Measurements from ENCODE around the gene TXLNB.
"Not testable (repeated sequence)": the region's sequence is repeated elsewhere in the genome, so short reads cannot be mapped to it uniquely, and the experiment has no call there.

Gene TXLNB

DNA sequence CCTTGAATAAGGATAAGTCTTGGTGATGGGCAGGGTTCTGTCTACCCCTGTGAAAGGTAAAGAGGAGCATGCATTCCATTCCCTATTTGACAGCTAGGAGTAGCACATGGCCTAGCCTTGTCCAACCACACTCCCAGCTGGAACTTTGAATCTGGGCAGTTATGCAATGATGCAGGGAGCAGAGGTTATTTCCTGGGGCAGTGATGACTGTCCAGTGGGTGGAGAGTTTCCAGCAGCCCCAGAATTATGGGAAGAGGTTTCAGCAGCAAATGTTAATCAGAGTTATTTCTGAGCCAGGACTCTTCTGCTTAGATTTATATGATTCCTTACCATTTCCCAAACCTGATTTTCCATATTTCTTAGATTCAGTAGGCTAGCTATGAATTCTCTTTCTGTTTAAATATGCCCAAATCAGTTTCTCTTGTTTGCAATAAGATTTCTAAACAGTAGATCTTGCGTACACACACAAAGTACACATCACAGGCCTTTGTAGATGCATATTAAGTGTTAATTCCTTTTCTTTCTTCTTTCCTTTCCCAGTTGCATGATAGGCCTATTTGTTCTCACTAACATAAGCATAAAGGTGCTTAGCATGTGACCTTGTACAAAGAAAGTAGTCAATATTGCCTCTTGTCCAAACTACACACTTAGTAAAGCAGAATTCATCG lies 17.3 kb upstream of the TXLNB start:
- DNase-seq (ENCODE audit: low spot score), result no peak

DNA sequence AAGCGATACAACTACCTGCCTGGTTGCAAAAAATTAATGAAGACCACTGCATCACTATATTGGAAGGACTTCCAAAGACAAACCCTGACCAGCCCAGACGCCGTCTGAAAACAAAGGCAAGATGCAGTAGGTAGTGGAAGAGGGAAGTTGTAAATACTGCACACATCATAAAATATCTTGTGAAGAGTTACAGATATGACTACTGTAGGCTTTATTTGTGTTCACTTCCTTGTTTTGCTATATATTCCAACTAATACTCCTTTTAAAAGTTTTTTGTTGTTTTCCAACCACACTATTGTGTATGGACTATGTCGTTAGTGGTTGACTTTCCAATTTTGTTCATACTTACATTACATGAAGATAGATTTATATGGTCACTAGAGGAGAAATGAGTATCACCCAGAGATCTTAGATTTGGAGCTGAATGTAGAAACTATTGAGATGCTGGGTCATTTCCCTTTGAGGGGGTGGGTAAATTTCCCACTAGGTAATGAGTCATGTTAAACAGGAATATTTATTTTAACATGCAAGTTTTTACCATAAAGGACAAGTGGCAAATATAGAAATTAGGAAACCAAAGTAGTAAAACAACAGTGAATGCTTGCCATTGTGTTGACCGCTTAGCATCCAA lies 16.6 kb upstream of the TXLNB start:
- no peak for DNase-seq (ENCODE audit: low spot score)

DNA sequence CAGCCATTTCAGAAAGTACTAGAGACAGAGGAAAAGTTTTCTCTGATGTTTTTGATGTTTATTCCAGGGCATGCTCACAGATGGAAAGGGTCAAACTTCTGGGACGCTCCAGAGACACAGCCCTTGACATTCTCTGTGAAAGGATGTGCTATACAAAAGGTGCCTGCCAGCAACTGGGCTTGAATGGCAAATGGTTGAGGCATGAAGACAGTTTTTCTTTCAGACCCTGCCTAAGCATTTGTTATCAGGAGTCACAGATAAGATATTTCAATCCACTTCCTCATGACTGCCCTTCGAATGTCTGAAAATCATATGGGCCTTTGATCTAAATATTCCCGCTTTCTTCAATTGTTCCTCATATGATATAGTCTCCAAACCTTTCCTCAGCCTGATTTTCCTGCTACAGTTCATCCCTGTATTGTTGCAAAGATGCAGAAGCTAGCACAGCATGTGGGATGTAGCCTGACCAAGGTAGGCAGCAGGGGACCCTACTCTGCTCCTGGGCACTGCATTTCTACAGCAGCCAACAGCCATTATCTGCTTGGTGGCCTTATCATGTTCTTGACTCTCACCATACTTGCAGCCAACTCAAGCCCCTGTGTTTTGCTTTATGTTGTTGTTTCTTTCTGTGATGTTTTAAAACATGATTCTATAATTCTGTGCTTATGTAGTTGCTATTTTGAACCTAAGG lies 14.6 kb upstream of the TXLNB start:
- no peak for DNase-seq (ENCODE audit: low spot score)

DNA sequence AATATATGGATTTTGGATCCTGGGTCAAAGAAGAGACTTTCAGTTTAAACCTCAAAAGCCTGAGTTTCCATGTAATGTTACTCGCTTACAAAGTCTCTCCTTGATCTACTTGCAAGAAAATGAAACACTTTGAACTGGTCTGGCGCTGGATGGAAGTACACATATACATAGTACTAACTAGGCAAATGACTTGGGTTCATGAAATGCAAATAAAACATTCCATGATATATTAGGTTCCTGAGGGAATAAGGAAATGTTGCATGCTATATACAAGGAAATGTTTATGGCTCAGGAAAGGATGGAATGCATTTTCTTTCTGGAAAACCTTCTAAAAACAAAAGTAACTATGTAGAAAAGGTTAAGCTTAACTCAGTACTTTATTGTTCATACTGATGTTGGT lies 11.4 kb upstream of the TXLNB start:
- DNase-seq (ENCODE audit: low spot score), result no peak

DNA sequence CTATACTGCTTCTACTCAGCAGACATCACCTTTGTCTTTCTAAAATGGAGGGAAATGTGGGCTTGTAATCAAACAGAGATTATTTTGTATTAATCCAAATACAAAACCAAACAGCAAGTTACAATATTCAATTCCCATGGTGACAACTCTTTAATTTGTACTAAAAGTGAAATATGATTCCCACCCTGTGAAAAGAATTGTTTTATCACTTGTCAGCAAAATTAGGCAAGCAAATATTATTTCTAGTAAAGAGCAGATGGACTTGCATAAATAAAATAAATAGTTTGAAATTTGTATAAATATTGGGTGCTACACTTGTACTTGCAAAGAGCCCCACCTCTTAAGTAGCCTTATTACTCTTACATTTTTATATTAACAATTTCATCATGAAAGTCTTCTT lies 6.1 kb upstream of the TXLNB start:
- no peak for DNase-seq (ENCODE audit: low spot score)

DNA sequence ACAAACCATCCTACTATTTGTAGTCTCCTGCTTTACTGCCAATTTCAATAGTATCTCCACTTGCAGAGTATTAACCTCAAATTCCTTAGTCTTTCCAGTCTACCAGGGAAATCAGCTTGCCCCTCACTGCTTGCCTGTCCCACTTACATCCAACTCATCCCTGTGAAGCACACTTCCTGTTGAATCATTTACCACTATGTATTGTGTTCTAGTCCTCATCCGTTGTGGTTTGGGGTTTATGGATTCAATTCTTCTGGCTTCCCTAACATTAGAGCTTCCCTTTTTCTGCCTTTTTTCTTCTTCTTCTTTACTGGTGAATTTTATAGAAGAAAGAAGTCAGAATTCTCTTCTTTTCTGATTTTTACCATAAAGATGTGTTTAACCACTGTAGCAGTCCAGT lies 5.1 kb upstream of the TXLNB start:
- DNase-seq (ENCODE audit: low spot score), result no peak

DNA sequence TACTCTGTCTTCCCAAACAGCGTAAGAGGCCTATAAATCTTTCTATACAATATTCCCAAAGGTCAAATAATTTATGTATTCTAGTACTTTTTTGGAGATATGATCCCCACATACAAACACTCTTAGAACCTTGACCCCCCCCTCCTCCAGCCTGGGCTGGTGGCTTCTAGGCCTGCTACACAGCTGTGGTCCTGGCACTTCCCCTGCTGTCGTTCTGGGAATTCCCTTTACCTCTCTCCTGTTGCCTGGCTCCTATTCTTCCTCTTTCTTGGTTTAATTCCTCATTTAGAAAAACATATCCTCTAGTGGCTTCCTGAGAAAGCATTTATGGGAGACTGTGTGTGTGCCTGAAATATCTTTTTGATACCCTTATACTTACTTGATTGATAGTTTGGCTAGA lies 4.1 kb upstream of the TXLNB start:
- DNase-seq (ENCODE audit: low spot score), result no peak

DNA sequence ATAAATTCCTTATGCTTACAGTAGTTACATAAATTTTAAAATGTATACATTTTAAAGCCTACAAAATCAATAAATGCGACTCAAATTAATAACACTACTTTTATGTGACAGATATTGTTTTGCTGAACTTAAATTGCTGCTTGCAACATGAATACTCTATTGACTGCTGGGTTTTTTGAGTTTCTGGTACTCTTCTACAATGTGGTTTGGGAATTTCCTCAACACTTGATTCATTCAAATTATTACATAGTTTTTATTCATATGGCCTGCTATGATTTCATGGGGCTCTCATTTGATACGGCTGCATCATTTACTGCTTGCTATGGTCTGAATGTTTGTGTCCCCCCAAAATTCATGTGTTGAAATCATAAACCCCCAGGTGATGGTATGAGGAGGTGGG lies 2.3 kb upstream of the TXLNB start:
- no peak for DNase-seq (ENCODE audit: low spot score)

DNA sequence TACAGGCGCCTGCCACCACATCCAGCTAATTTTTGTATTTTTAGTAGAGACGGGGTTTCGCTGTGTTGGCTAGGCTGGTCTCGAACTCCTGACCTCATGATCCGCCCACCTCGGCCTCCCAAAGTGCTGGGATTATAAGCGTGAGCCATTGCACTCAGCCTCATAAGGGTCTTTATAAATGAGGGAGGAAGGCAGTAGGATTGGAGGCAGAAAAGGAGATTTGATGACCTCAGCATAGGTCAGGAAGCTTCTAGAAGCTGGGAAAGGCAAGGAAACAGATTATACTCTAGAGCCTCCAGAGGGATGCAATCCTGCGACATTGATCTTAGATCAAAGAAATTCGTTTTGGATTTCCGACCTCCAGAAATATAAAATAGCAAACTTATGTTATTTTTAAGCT lies 1.4 kb upstream of the TXLNB start:
- DNase-seq (ENCODE audit: low spot score), result not testable (repeated sequence)

DNA sequence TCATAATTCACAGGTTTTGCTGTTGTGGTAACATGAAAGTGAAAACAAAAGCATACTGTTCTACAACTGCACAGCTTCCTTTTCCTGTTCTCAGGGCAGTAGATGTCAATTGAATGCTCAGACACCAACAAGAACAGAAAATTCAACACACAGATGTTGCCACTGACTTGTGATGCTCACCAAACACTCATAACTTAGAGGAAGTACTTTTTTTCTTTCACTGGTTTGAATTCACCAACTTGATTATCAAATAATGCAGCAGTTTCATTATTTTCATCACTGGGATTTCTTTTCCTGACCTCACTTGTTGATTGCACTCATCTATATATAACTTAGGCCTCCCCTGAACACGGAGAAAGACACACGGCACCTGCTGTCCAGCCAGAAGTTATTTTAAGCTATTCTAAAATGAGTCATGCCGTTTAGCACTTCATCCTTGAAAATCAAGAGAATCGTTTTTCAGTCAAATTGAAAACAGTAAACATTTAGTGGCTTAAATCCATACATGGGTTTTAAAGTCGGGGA lies 949 bp downstream of the TXLNB start:
- DNase-seq (ENCODE audit: low spot score), result no peak

DNA sequence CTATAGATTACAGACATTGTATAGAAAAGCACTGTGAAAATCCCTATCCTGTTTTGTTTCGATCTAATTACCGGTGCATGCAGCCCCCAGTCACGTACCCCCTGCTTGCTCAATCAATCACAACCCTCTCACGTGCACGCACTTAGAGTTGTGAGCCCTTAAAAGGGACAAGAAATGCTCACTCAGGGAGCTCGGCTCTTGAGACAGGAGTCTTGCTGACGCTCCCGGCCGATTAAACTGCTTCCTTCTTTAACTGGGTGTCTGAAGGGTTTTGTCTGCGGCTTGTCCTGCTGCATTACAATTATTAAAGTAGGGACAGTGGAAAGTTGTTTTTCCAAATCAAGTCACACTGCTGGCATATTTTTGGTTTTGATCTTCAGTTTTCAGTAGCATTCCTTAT lies 2.6 kb downstream of the TXLNB start:
- no peak for DNase-seq (ENCODE audit: low spot score)

DNA sequence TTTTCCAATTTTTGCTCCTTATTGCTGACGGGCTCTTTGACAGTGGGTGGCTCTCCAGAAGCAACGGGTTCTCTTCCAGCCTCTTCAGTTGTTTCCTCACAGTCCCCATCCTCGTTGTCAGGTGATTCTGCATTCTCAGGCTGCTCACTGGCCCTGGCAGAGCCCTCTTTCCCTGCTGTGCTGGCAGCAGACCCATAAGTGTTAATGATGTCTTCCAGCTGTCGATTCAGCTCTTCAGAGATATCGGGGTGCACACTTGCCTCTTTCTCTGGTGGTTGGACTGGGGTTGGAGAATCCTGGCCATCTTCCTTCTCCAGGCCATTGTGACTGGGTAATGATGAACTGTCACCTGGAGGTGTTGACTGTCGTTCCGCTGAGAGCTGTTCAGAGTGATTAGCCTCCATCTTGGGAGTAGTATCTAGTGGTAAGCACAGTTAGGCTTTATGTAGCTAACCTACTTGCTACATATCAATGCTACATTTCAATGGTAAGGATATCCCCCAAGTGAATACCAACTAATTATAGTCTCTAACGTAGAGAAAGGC lies 3.2 kb downstream of the TXLNB start:
- no peak for DNase-seq (ENCODE audit: low spot score)

DNA sequence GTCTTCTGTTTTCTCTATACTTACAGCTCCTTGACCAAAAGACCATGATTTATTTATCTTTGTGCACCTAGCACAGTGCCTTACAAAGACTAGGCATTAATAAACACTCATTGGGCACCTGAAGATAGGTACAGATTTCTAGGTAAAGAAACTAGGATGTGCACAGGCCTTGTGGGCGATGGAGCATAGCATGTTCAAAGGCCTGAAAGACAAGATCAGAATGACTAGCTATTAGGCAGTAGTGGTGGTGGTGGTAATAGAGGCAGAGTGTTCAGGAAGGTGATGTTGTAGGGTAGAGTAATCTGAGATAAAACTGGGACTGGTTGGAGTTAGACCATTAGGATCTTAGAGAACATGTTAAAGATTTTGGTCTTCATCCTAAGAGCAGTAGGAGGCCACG lies 3.9 kb downstream of the TXLNB start:
- no peak for DNase-seq (ENCODE audit: low spot score)

DNA sequence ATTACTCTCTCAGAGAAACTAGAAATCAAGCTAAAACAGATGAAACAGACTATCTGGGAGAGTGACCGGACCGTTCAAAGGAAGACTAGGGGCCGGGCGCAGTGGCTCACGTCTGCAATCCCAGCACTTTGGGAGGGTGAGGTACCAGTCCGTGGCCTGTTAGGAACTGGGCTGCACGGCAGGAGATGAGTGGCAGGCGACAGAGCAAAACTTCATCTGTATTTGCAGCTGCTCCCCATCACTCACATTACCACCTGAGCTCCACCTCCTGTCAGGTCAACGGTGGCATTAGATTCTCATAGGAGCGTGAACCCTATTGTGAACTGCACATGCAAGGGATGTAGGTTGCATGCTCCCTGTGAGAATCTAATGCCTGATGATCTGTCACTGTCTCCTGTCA lies 5.4 kb downstream of the TXLNB start:
- not testable (repeated sequence) for DNase-seq (ENCODE audit: low spot score)

DNA sequence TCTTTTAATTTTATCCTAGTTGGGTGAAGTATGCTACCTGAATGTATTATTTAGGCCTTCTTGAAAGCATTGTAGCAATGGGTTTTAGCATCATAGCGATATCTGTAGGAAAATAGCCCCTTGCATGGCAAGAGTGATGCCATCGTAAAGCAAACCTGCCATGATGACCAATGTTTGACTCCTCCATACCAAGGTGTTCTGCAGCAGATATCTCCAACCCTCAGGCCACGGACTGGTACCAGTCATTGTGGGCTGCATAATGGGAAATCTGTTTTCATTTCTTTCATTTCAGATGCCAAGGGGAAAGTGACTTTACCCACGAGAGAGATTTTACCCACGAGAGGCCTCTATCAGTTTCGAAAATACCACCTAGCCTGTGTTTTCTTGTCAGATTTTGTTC lies 6.2 kb downstream of the TXLNB start:
- no peak for DNase-seq (ENCODE audit: low spot score)

DNA sequence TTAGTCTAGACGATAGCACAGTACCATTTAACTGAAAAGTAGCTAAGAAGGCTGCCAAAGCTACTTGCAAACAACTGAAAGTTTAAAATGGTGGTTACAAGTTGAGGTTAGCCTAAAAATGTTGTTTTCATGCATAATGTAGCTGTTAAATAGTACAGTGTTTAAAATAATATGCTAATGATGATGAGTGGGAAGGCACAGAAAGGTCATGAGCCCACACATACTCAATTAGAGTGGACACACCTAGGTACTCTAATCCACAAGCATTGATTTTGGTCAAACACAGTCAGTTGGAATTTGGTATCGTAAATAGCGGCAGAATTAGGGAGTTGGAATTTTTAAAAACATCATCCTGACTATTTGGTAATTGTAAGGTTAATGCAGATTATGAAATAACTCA lies 7.0 kb downstream of the TXLNB start:
- no peak for DNase-seq (ENCODE audit: low spot score)

DNA sequence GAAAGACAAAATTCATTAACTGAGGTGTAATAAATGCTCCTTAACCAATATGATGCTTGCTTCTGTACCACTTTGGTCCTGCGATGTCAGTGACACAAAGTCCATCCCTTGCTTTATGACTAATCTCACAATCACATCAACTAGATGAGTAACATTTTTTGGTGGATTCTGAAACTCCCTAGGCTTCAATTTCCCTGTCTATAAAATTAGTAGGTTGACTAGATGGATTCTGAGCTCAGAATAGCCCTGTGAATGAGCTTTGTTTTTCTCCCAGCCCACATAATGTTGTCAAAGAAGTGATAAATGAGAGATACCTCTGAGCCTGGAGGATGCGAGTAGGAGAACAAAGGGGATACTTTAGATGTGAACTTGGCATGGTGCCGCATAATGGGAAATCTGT lies 9.1 kb downstream of the TXLNB start:
- no peak for DNase-seq (ENCODE audit: low spot score)

DNA sequence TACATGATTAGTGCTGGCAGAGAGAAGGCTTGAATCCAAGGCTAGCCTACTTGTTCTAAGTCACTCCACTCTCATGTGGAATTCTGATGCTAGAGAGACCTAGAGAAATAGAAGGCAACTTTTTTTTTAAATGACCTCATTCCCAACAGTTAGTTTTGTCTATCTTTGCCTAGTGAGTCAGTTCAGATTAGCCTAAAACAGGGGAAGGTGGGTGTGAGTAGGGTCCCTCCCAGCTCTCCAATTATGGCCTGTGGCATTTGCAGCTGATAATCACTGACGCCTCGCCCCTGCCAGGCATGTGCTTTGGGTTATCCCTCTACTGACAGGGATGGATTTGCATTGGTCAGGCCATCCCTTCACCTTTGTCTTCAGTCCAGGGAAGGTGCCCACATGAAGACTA lies 13.6 kb downstream of the TXLNB start:
- DNase-seq (ENCODE audit: low spot score), result no peak

DNA sequence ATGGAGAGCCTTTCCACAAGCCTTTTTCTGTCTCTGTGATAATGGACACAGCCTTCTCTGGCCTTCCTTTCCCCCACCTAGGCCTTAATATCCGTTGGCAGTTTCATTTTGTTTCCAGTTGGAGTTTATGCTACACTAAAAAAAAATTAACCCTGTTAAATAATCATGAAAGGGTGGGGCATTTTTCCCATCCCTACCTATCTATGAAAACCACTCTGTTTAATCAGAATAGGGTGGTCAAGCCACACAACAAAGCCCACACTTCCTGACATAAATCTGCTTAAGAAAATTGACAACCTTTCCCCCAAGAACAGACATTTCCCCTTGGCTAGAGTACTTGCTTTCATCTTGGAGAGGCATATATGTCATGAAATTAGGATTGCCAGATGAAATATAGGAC lies 14.2 kb downstream of the TXLNB start:
- no peak for DNase-seq (ENCODE audit: low spot score)

DNA sequence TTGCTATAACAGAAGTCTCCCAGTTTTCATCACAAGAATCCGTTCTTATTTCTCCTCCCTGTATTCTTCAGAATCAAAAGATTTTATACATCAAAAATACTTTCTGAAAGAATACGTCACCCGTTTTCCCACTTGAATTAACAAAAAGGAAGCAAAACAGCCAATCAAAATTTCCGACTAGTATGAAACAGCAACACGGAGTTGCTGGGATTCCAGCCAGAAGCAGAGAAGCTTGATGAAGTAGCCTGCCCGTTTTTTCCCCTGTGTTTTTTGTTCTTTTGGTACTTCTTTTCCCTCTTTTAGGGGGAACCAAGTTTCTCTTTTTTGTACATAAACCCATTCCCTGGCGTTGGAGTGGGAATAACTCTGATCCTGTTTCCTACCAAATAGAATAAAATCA lies 14.6 kb downstream of the TXLNB start:
- DNase-seq (ENCODE audit: low spot score), result no peak

DNA sequence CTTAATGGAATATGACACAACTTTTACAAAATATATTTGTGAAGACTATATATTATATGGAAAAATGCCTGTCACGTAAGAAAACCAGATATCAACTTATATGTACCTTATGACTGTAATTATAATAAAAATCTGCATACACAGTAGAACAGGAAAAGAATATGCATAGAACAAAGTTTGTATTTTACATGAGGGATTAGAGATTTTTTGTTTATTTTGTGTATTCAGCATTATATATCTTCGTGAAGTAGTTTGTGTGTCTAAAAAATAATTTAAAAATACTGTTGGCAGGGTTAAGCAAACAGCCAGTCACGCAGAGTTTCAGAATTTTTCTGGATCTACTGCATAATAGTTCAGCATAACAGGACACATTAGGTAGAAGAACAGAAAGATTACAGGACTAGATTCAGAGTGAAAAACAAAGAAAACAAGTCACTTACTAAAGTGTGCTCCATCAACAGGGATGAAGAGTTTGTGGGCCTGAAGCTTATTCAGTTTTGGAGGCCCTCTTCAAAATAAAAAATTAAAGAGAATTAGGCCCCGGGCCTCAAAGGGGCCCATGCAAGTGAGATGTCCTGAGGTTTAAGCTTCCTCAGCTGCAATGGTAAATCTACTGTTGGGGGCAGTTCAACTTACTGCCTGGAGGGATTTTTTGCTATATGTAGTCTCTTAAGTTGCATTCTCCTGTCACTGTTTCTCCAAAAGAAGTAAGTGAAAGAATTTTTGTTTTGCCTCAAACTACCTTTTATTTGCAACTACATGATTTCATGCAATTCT lies 16.3 kb downstream of the TXLNB start:
- no peak for DNase-seq (ENCODE audit: low spot score)

DNA sequence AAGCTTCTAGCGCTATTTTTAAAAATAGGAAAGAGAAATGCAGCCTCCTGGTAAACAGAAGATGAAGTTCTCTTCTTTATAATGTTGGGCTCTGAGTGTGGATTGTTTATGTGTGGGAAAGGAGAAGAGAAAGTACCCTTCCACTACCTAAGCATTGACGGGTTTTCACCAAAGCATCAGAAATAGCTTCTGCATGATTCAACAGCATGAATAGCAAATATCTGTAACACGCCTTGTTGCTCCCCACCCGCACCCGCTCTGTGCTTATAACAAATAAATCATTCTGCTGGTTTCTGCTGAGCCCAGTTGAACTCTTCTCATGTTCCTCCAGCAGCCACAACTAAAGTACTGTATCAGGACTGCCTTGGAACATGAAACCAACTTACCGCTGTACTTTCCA lies 20.7 kb downstream of the TXLNB start:
- DNase-seq (ENCODE audit: low spot score), result no peak
